Measurements from ENCODE around the gene PPP3CB. TPM values are rescaled to one million over a fixed set of nuclear protein-coding genes. Genes with fewer than 3 reads are reported as not detected.

The PPP3CB gene
- total and polyA plus RNA-seq, 4 experiments from 2014 or later: 8.9 to 48.1 (median 28.5) TPM

Other genes starting within 250 kb of the PPP3CB start
- gene DNAJC9, start 248.8 kb downstream of the PPP3CB start, total RNA-seq: 10 to 100 TPM; 31.6 to 31.7 TPM
- 10 to 100 TPM; 31.6 to 40.1 TPM for gene DNAJC9, start 248.8 kb downstream of the PPP3CB start, polyA plus RNA-seq
- gene MRPS16, start 243.4 kb downstream of the PPP3CB start, total RNA-seq: 10 to 100 TPM; 44.9 to 47.1 TPM
- 100 to 1,000 TPM in 1 of 2 donors, 10 to 100 TPM in 1; 96.4 to 104 TPM for gene MRPS16, start 243.4 kb downstream of the PPP3CB start, polyA plus RNA-seq
- gene CFAP70, start 137.2 kb downstream of the PPP3CB start, total RNA-seq: 1 to 10 TPM; 3.8 to 5.6 TPM
- gene CFAP70, start 137.2 kb downstream of the PPP3CB start, polyA plus RNA-seq: under 1 TPM in 1 of 2 donors, not detected in 1; 0.82 TPM
- 100 to 1,000 TPM; 103 to 111 TPM for gene ANXA7, start 82.0 kb downstream of the PPP3CB start, total RNA-seq
- gene ANXA7, start 82.0 kb downstream of the PPP3CB start, polyA plus RNA-seq: 100 to 1,000 TPM; 207 to 379 TPM
- 1 to 10 TPM; 5.0 to 6.2 TPM for gene MSS51, start 62.5 kb downstream of the PPP3CB start, total RNA-seq
- gene MSS51, start 62.5 kb downstream of the PPP3CB start, polyA plus RNA-seq: under 1 TPM in 1 of 2 donors, not detected in 1; 0.26 TPM
- 1 to 10 TPM; 7.4 to 7.6 TPM for gene USP54, start 95.3 kb upstream of the PPP3CB start, total RNA-seq
- 1 to 10 TPM in 1 of 2 donors, under 1 TPM in 1; 0.04 to 1.4 TPM for gene USP54, start 95.3 kb upstream of the PPP3CB start, polyA plus RNA-seq
- gene MYOZ1, start 145.4 kb upstream of the PPP3CB start, total RNA-seq: not detected
- not detected for gene MYOZ1, start 145.4 kb upstream of the PPP3CB start, polyA plus RNA-seq
- not detected for gene SYNPO2L, start 160.0 kb upstream of the PPP3CB start, total RNA-seq
- gene SYNPO2L, start 160.0 kb upstream of the PPP3CB start, polyA plus RNA-seq: not detected
- gene AGAP5, start 202.1 kb upstream of the PPP3CB start, total RNA-seq: 10 to 100 TPM; 13.6 to 15.3 TPM
- under 1 TPM in 1 of 2 donors, not detected in 1; 0.15 TPM for gene AGAP5, start 202.1 kb upstream of the PPP3CB start, polyA plus RNA-seq
- 100 to 1,000 TPM; 126 to 127 TPM for gene SEC24C, start 248.3 kb upstream of the PPP3CB start, total RNA-seq
- gene SEC24C, start 248.3 kb upstream of the PPP3CB start, polyA plus RNA-seq: 10 to 100 TPM; 32.5 to 68.6 TPM

Data from CD4-positive, alpha-beta memory T cell (primary cell).